IMR-90 (cell line): Measurements from ENCODE around the gene ZMIZ1. TPM values are rescaled to one million over a fixed set of nuclear protein-coding genes. Genes with fewer than 3 reads are reported as not detected.

ENCODE experiments used
- ATAC-seq: fragments of 200-7000 bp; cut with Tn5 transposase; 2 replicates; pipeline ENCODE4 v1.9.1; 2020; ENCODE audit warnings: low read depth, mild to moderate bottlenecking, moderate library complexity
- BruUV-seq: library from RNA; stranded (reverse); fragments of 400-500 nt; replicated peaks from 2 replicates; lab custom pipeline; 2021; lab: Mats Ljungman, UMichigan
- CTCF ChIA-PET: fragments of 300-600 bp; formaldehyde crosslinking; extraction: SDS; loops from one replicate; lab custom pipeline; 2021; ENCODE audit warnings: antibody characterized with exemption; lab: Yijun Ruan, JAX
- POLR2A ChIA-PET: fragments of 300-600 bp; sonication (Branson Sonifier 250); formaldehyde crosslinking; loops from one replicate; lab custom pipeline; 2022; ENCODE audit warnings: antibody characterized with exemption; ENCODE audit not compliant: unreplicated experiment; lab: Charles Lee
- DNase-seq: peaks from one replicate; pipeline ENCODE4 v3.0.0; 2013
- H2AFZ ChIP-seq: replicated peaks from 2 replicates; pipeline ENCODE3; 2013; ENCODE audit warnings: low read length, mild to moderate bottlenecking; ENCODE audit not compliant: poor library complexity
- H2AK5ac ChIP-seq: 2 replicates; pipeline ENCODE4 v1.6.1; 2013; ENCODE audit warnings: low read depth, low read length, inconsistent platforms
- H2AK9ac ChIP-seq: replicated peaks from 2 replicates; pipeline ENCODE3; 2013; ENCODE audit warnings: mild to moderate bottlenecking, low read depth, low read length, moderate library complexity; ENCODE audit not compliant: poor library complexity
- H2BK120ac ChIP-seq: 2 replicates; pipeline ENCODE4 v1.6.1; 2013; ENCODE audit warnings: low read depth, low read length, inconsistent platforms
- H2BK15ac ChIP-seq: 3 replicates; pipeline ENCODE4 v1.6.1; 2013; ENCODE audit warnings: low read depth, low read length, inconsistent platforms
- H2BK20ac ChIP-seq: 2 replicates; pipeline ENCODE4 v1.6.1; 2013; ENCODE audit warnings: low read depth, mild to moderate bottlenecking, inconsistent platforms, low read length, moderate library complexity
- H2BK5ac ChIP-seq: 2 replicates; pipeline ENCODE4 v1.6.1; 2013; ENCODE audit warnings: mild to moderate bottlenecking, low read depth, low read length, inconsistent platforms; ENCODE audit not compliant: poor library complexity, severe bottlenecking
- H3K14ac ChIP-seq: replicated peaks from 2 replicates; pipeline ENCODE4 v1.6.1; 2013; ENCODE audit warnings: low read depth, low read length, inconsistent platforms
- H3K18ac ChIP-seq: 2 replicates; pipeline ENCODE4 v1.6.1; 2013; ENCODE audit warnings: low read depth, low read length, control low read depth
- H3K23ac ChIP-seq: 2 replicates; pipeline ENCODE4 v1.6.1; 2013; ENCODE audit warnings: low read depth, low read length, inconsistent platforms
- H3K27ac ChIP-seq: 2 replicates; pipeline ENCODE4 v1.5.1; 2013; ENCODE audit warnings: mild to moderate bottlenecking, control low read depth, low read length; ENCODE audit not compliant: insufficient read depth
- H3K27me3 ChIP-seq: 2 replicates; pipeline ENCODE4 v1.6.1; 2013; ENCODE audit warnings: low read length; ENCODE audit not compliant: control insufficient read depth, insufficient read depth
- H3K36me3 ChIP-seq: 2 replicates; pipeline ENCODE4 v1.6.1; 2013; ENCODE audit warnings: low read length, mixed read lengths; ENCODE audit not compliant: control insufficient read depth, insufficient read depth
- H3K4ac ChIP-seq: 2 replicates; pipeline ENCODE4 v1.6.1; 2013; ENCODE audit warnings: low read depth, low read length, inconsistent platforms
- H3K4me1 ChIP-seq: 2 replicates; pipeline ENCODE4 v1.6.1; 2013; ENCODE audit warnings: low read length, mixed read lengths; ENCODE audit not compliant: control insufficient read depth, insufficient read depth
- H3K4me2 ChIP-seq: 2 replicates; pipeline ENCODE4 v1.6.1; 2013; ENCODE audit warnings: low read depth, mild to moderate bottlenecking, control low read depth, low read length, moderate library complexity
- H3K4me3 ChIP-seq: 2 replicates; pipeline ENCODE4 v1.5.1; 2013; ENCODE audit warnings: low read depth, mild to moderate bottlenecking, control low read depth, low read length, moderate library complexity; ENCODE audit not compliant: insufficient read depth
- H3K56ac ChIP-seq: 2 replicates; pipeline ENCODE4 v1.6.1; 2013; ENCODE audit warnings: low read length, inconsistent platforms; ENCODE audit not compliant: insufficient read depth; ENCODE audit errors: extremely low read depth
- H3K79me1 ChIP-seq, 2 experiments: 2 replicates each; pipeline ENCODE4 v1.6.1; 2013; ENCODE audit warnings: low read length in 2 of 2, inconsistent platforms in 1 of 2, low read depth in 1 of 2
- H3K9ac ChIP-seq: 2 replicates; pipeline ENCODE4 v1.6.1; 2013; ENCODE audit warnings: low read depth, low read length, control low read depth
- H3K9me1 ChIP-seq: 2 replicates; pipeline ENCODE4 v1.6.1; 2013; ENCODE audit warnings: low read length, inconsistent platforms; ENCODE audit not compliant: insufficient read depth
- H3K9me3 ChIP-seq: 2 replicates; pipeline ENCODE4 v1.6.1; 2013; ENCODE audit warnings: low read length; ENCODE audit not compliant: control insufficient read depth, insufficient read depth
- H4K20me1 ChIP-seq: 2 replicates; pipeline ENCODE4 v1.6.1; 2013; ENCODE audit warnings: low read length, inconsistent platforms; ENCODE audit not compliant: insufficient read depth
- H4K5ac ChIP-seq: 2 replicates; pipeline ENCODE4 v1.6.1; 2013; ENCODE audit warnings: mild to moderate bottlenecking, low read depth, low read length, control low read depth
- H4K8ac ChIP-seq, 2 experiments: 2 replicates each; pipeline ENCODE4 v1.6.1; 2013; ENCODE audit warnings: low read depth in 2 of 2, low read length in 2 of 2, control low read depth in 1 of 2, inconsistent platforms in 1 of 2
- H4K91ac ChIP-seq: 2 replicates; pipeline ENCODE4 v1.6.1; 2013; ENCODE audit warnings: low read depth, low read length, inconsistent platforms; ENCODE audit not compliant: insufficient read depth
- BHLHE40 ChIP-seq: fragments of 150-350 bp; IDR thresholded peaks from 2 replicates; pipeline ENCODE4 v1.6.1; 2016; ENCODE audit warnings: mild to moderate bottlenecking, low read depth, low read length
- FOS ChIP-seq: fragments of 150-350 bp; IDR thresholded peaks from 2 replicates; pipeline ENCODE4 v1.6.1; 2016; ENCODE audit warnings: low read depth, low read length
- MAFK ChIP-seq: IDR thresholded peaks from 2 replicates; pipeline ENCODE4 v1.6.1; 2012; ENCODE audit warnings: low read depth, low read length, improper control_type of control experiment
- MAZ ChIP-seq: IDR thresholded peaks from 2 replicates; pipeline ENCODE4 v1.6.1; 2012; ENCODE audit warnings: low read depth, mild to moderate bottlenecking, low read length, improper control_type of control experiment, moderate library complexity, borderline replicate concordance
- MXI1 ChIP-seq: IDR thresholded peaks from 2 replicates; pipeline ENCODE4 v1.6.1; 2012; ENCODE audit warnings: low read depth, mild to moderate bottlenecking, low read length, moderate library complexity, borderline replicate concordance
- POLR2A ChIP-seq: IDR thresholded peaks from 2 replicates; pipeline ENCODE4 v1.6.1; 2012; ENCODE audit warnings: mild to moderate bottlenecking, low read depth, low read length
- RAD21 ChIP-seq: IDR thresholded peaks from 2 replicates; pipeline ENCODE4 v1.6.1; 2012; ENCODE audit warnings: low read length, improper control_type of control experiment
- RFX5 ChIP-seq: IDR thresholded peaks from 2 replicates; pipeline ENCODE4 v1.8.0; 2012; ENCODE audit warnings: low read depth, mild to moderate bottlenecking, low read length, moderate library complexity
- SMC3 ChIP-seq: fragments of 150-350 bp; IDR thresholded peaks from 2 replicates; pipeline ENCODE4 v1.6.1; 2016; ENCODE audit warnings: low read depth, mild to moderate bottlenecking, antibody characterized with exemption, low read length, moderate library complexity
- USF2 ChIP-seq: fragments of 150-350 bp; IDR thresholded peaks from 2 replicates; pipeline ENCODE4 v1.6.1; 2017; ENCODE audit warnings: mild to moderate bottlenecking, antibody characterized with exemption, low read length, low read depth
- WGBS, 2 experiments: methylation state at CpG; one replicate each; pipeline versions ENCODE4 v1.1.5 to v1.1.7; 2013; ENCODE audit warnings: missing lambda C conversion rate in 2 of 2; ENCODE audit not compliant: insufficient read length in 1 of 2; ENCODE audit errors: extremely low coverage in 2 of 2; 5-methylcytosine and 5-hydroxymethylcytosine counted together
- dilution Hi-C: fragments of 300-500 bp; cut with HindIII; formaldehyde crosslinking; loops from one replicate; pipeline ENCODE4 v1.14.3; 2018; ENCODE audit warnings: low sequenced_read_pairs; ENCODE audit not compliant: unreplicated experiment
- in situ Hi-C: fragments of 300-500 bp; cut with MboI; formaldehyde crosslinking; loops from 3 replicates; pipeline ENCODE4 v1.14.3; 2019; ENCODE audit warnings: low sequenced_read_pairs, inconsistent platforms, mixed read lengths
- intact Hi-C: fragments of 100-400 bp; cut with micrococcal nuclease; formaldehyde crosslinking; loops from 2 replicates; pipeline ENCODE4 v1.10.0; 2022
- polyA plus RNA-seq, 3 experiments: library from polyadenylated mRNA; depleted of rRNA; stranded (reverse); fragments of >200 nt; gene quantifications; 2 replicates each; pipeline ENCODE4 v1.2.3, GENCODE V29; 2012; ENCODE audit warnings: low replicate concordance in 1 of 3
- total RNA-seq: library from RNA; depleted of rRNA; stranded (reverse); fragments of >200 nt; gene quantifications from 2 replicates; pipeline ENCODE4 v1.2.3, GENCODE V29; 2012

ZMIZ1 gene
- total and polyA plus RNA-seq, 2 of the 4 experiments (the other 2 are of a cell fraction), result 6.6 to 48.7 TPM

GRCh38 chr10:79020605-79021004 lies 48.2 kb upstream of the ZMIZ1 start:
- Histone ChIP-seq H4K5ac (no peak overlapping the region), H4K20me1 (no peaks in the 10 kb centered on the region; the same call in 1 of the 2 replicates), H3K14ac (no peak overlapping the region), H3K23ac (no peak overlapping the region), H3K4me1 (peaks cover 6% of the 10 kb centered on the region; the same call in 1 of the 2 replicates), H3K56ac (no peak overlapping the region), H2BK5ac (no peak overlapping the region), H3K27ac (no peak overlapping the region), H3K36me3 (no peaks in the 10 kb centered on the region), H3K9ac (no peak overlapping the region), H3K79me1 (no peaks in the 10 kb centered on the region), H4K8ac (no peak overlapping the region), H2BK20ac (no peak overlapping the region), H2BK120ac (no peak overlapping the region), H3K27me3 (peaks cover 4% of the 10 kb centered on the region), H3K4me3 (no peak overlapping the region), H3K4ac (no peak overlapping the region), H2AK9ac (no peak overlapping the region), H2BK15ac (no peak overlapping the region), H3K18ac (no peak overlapping the region), H3K9me3 (peaks cover 8% of the 10 kb centered on the region), H2AK5ac (no peak overlapping the region), H2AFZ (no peak overlapping the region), H4K91ac (no peak overlapping the region), H3K4me2 (no peak overlapping the region), H3K9me1 (no peaks in the 10 kb centered on the region)
- DNase-seq (no peak), ATAC-seq (no peak)
- POLR2A ChIA-PET, result no interaction called here
- in situ Hi-C loops (no loop called here), dilution Hi-C loops (no loop called here), intact Hi-C loops (no loop called here)
- no TSS peak for BruUV-seq
- no peak for TF ChIP-seq RFX5
- no peak for TF ChIP-seq RAD21
- TF ChIP-seq BHLHE40, result no peak
- no peak for TF ChIP-seq MXI1
- no peak for TF ChIP-seq POLR2A
- TF ChIP-seq MAZ, result no peak
- TF ChIP-seq FOS, result no peak
- no peak for TF ChIP-seq MAFK
- TF ChIP-seq USF2, result no peak
- TF ChIP-seq SMC3, result no peak
- 80% methylated on average over 1 of the region's 6 CpGs; no CpG with 5 or more reads in 1 of the 2 experiments for WGBS, 2 experiments
- CTCF ChIA-PET, result no interaction called here
